ENCODE results near the gene VSTM5. TPM values are rescaled to one million over a fixed set of nuclear protein-coding genes. Genes with fewer than 3 reads are reported as not detected.

VSTM5 gene
- total RNA-seq, 1 experiment from 2014 or later: not detected

DNA sequence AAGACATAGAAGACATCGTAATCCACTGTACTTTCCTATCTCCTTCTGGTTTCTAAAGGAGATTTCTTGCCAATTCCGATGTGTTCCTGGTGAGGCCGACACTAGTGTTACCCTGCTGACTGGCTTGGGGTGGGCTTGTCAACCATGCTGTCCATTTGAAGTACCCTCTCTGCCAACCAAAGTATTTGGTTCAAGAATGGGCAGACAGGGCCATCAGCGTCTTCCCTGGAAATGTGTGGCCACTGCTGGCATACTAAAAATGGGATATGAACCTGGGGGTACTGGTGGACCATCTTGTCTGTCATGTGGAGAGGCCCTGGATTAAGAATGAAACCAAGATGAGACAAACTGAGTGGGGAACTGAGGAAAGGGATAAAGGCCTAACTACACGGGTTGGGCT is 1.8 kb upstream of the VSTM5 start:
- BruUV-seq (replicated peaks): no TSS peak
- DNase-seq (ENCODE audit: unreplicated experiment): no peak
- no peaks in the 10 kb centered on the region for H3K9me3 Mint-ChIP-seq (ENCODE audit: unreplicated experiment)
- H3K27me3 Mint-ChIP-seq (ENCODE audit: insufficient read depth, unreplicated experiment): no peaks in the 10 kb centered on the region
- H3K36me3 Mint-ChIP-seq (ENCODE audit: insufficient read depth, unreplicated experiment): no peaks in the 10 kb centered on the region
- TF ChIP-seq CTCF (IDR thresholded peaks at IDR 0.05; ENCODE audit: unreplicated experiment): no peak
- CTCF ChIA-PET: interaction anchor here (0.6 to 0.7 kb wide), 2 partner anchors 10 to 1204 kb away, joined by 3 to 5 read pairs; no protein-coding TSS in a partner anchor
- H3K27ac Mint-ChIP-seq (ENCODE audit: low read depth, unreplicated experiment): no peak overlapping the region
- H3K4me1 Mint-ChIP-seq (ENCODE audit: insufficient read depth, unreplicated experiment): no peaks in the 10 kb centered on the region
- intact Hi-C loops (cut with micrococcal nuclease): no loop called here
- no peak overlapping the region for H3K4me3 Mint-ChIP-seq (ENCODE audit: unreplicated experiment)
- POLR2A ChIA-PET: interaction anchor here (0.6 kb wide), 1 partner anchor 68 kb away, joined by 3 read pairs; the partner anchor contains the start of gene MED17

- H3K27ac Mint-ChIP-seq (ENCODE audit: low read depth, unreplicated experiment): no peak overlapping the region
- no TSS peak for BruUV-seq (replicated peaks)
- no peaks in the 10 kb centered on the region for H3K27me3 Mint-ChIP-seq (ENCODE audit: insufficient read depth, unreplicated experiment)
- H3K4me1 Mint-ChIP-seq (ENCODE audit: insufficient read depth, unreplicated experiment): peaks cover 6% of the 10 kb centered on the region
- H3K4me3 Mint-ChIP-seq (ENCODE audit: unreplicated experiment): no peak overlapping the region
- H3K36me3 Mint-ChIP-seq (ENCODE audit: insufficient read depth, unreplicated experiment): no peaks in the 10 kb centered on the region
- no peak for DNase-seq (ENCODE audit: unreplicated experiment)
- ChIA-PET POLR2A (no interaction called here), CTCF (interaction anchor here (0.5 kb wide), 1 partner anchor 215 kb away, joined by 6 read pairs; no protein-coding TSS in a partner anchor)
- TF ChIP-seq CTCF (IDR thresholded peaks at IDR 0.05; ENCODE audit: unreplicated experiment): no peak
- intact Hi-C loops (cut with micrococcal nuclease): no loop called here
- H3K9me3 Mint-ChIP-seq (ENCODE audit: unreplicated experiment): no peaks in the 10 kb centered on the region
Observed at GRCh38 chr11:93849751-93850593, 446 bp downstream of the VSTM5 start.

- ChIA-PET POLR2A (interaction anchor here (1.1 kb wide), 1 partner anchor 9 kb away, joined by 4 read pairs; no protein-coding TSS in a partner anchor), CTCF (interaction anchor here (0.5 to 0.7 kb wide), 2 partner anchors 107 to 215 kb away, joined by 3 to 6 read pairs; no protein-coding TSS in a partner anchor)
- H3K36me3 Mint-ChIP-seq (ENCODE audit: insufficient read depth, unreplicated experiment): no peaks in the 10 kb centered on the region
- H3K27ac Mint-ChIP-seq (ENCODE audit: low read depth, unreplicated experiment): no peak overlapping the region
- H3K27me3 Mint-ChIP-seq (ENCODE audit: insufficient read depth, unreplicated experiment): no peaks in the 10 kb centered on the region
- no peak for TF ChIP-seq CTCF (IDR thresholded peaks at IDR 0.05; ENCODE audit: unreplicated experiment)
- peaks cover 13% of the 10 kb centered on the region for H3K4me1 Mint-ChIP-seq (ENCODE audit: insufficient read depth, unreplicated experiment)
- intact Hi-C loops (cut with micrococcal nuclease): no loop called here
- no peak for DNase-seq (ENCODE audit: unreplicated experiment)
- no peak overlapping the region for H3K4me3 Mint-ChIP-seq (ENCODE audit: unreplicated experiment)
- no TSS peak for BruUV-seq (replicated peaks)
- no peaks in the 10 kb centered on the region for H3K9me3 Mint-ChIP-seq (ENCODE audit: unreplicated experiment)
Observed at GRCh38 chr11:93849201-93849600, 1.2 kb downstream of the VSTM5 start.

DNA sequence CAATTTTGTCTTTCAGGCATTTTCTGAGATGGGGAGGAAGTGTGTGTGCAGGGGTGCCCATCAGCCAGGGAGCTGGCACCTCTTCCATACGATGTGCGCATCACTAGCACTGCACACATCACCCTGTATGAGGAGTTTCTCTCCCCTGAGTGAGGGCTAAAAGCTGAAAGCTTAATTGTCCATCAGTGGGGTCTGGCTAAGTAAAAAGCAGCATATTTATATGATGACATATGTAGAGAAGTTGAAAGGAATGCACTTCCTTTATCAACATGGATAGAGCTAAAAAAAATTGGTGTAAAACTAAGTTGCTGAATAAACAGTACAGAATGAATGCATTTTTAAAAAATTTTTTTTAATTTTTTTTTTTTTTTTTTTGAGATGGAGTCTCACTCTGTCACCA is 4.0 kb downstream of the VSTM5 start:
- no peak overlapping the region for H3K27ac Mint-ChIP-seq (ENCODE audit: low read depth, unreplicated experiment)
- no TSS peak for BruUV-seq (replicated peaks)
- peaks cover 38% of the 10 kb centered on the region for H3K4me1 Mint-ChIP-seq (ENCODE audit: insufficient read depth, unreplicated experiment)
- intact Hi-C loops (cut with micrococcal nuclease): no loop called here
- DNase-seq (ENCODE audit: unreplicated experiment): no peak
- POLR2A ChIA-PET: interaction anchor here (0.7 kb wide), 1 partner anchor 62 kb away, joined by 3 read pairs; the partner anchor contains the start of gene MED17
- CTCF ChIA-PET: interaction anchor here (0.6 to 1.3 kb wide), 2 partner anchors 46 to 49 kb away, joined by 4 read pairs; no protein-coding TSS in a partner anchor
- no peaks in the 10 kb centered on the region for H3K27me3 Mint-ChIP-seq (ENCODE audit: insufficient read depth, unreplicated experiment)
- TF ChIP-seq CTCF (IDR thresholded peaks at IDR 0.05; ENCODE audit: unreplicated experiment): no peak
- no peak overlapping the region for H3K4me3 Mint-ChIP-seq (ENCODE audit: unreplicated experiment)
- H3K36me3 Mint-ChIP-seq (ENCODE audit: insufficient read depth, unreplicated experiment): no peaks in the 10 kb centered on the region
- no peaks in the 10 kb centered on the region for H3K9me3 Mint-ChIP-seq (ENCODE audit: unreplicated experiment)

Data from MCF 10A (cell line).